NCI-H1048 (cell line): ENCODE measurements around the gene C2orf92.

Experiments used
- DNase-seq: peaks from one replicate; lab custom pipeline; 2025; lab: John Stamatoyannopoulos, UW

The C2orf92 gene

GRCh38 chr2:97714084-97714949 is 44.8 kb downstream of the C2orf92 start:
- DNase-seq = no peak

- DNase-seq = no peak
Measured at GRCh38 chr2:97714950-97715652, 45.6 kb downstream of the C2orf92 start.

GRCh38 chr2:97715951-97716694 is 46.6 kb downstream of the C2orf92 start:
- DNase-seq = no peak

- no peak for DNase-seq
Measured at GRCh38 chr2:97716695-97717612, 47.4 kb downstream of the C2orf92 start.

GRCh38 chr2:97717613-97717995 is 48.1 kb downstream of the C2orf92 start:
- DNase-seq = no peak

GRCh38 chr2:97718051-97718882 is 48.8 kb downstream of the C2orf92 start:
- no peak for DNase-seq

- no peak for DNase-seq
Measured at GRCh38 chr2:97718942-97719341, 49.4 kb downstream of the C2orf92 start.

GRCh38 chr2:97719362-97720155 is 50.0 kb downstream of the C2orf92 start:
- no peak for DNase-seq

GRCh38 chr2:97720746-97721145 is 51.2 kb downstream of the C2orf92 start:
- no peak for DNase-seq

GRCh38 chr2:97722227-97722626 is 52.7 kb downstream of the C2orf92 start:
- no peak for DNase-seq

GRCh38 chr2:97723156-97724072 is 53.9 kb downstream of the C2orf92 start:
- DNase-seq = no peak

GRCh38 chr2:97724073-97724410 is 54.5 kb downstream of the C2orf92 start:
- no peak for DNase-seq

GRCh38 chr2:97724501-97724900 is 55.0 kb downstream of the C2orf92 start:
- no peak for DNase-seq

GRCh38 chr2:97724946-97725688 is 55.6 kb downstream of the C2orf92 start:
- no peak for DNase-seq

- DNase-seq = no peak
Measured at GRCh38 chr2:97726261-97727064, 57.0 kb downstream of the C2orf92 start.

- DNase-seq = no peak
Measured at GRCh38 chr2:97727296-97727695, 57.8 kb downstream of the C2orf92 start.

- no peak for DNase-seq
Measured at GRCh38 chr2:97728091-97728731, 58.7 kb downstream of the C2orf92 start.
